GM21381 (cell line): Measurements from ENCODE around the gene ZNF229.
"Not testable (repeated sequence)": the region's sequence is repeated elsewhere in the genome, so short reads cannot be mapped to it uniquely, and the experiment has no call there.

Source experiments
- ATAC-seq: cut with Tn5 transposase; IDR thresholded peaks from one replicate; pipeline ENCODE4 v1.9.1; 2021; ENCODE audit warnings: mild to moderate bottlenecking, moderate library complexity; ENCODE audit not compliant: unreplicated experiment

The ZNF229 gene

GRCh38 chr19:44447916-44448674 is at the start of gene ZNF229:
Gene ZNF229 (minus strand): TSS chr19:44448472. CDS start chr19:44442847, 5,625 bp downstream.
- ATAC-seq: no peak

- no peak for ATAC-seq
Measured at GRCh38 chr19:44496711-44497110, 48.4 kb upstream of the ZNF229 start.

- no peak for ATAC-seq
Measured at GRCh38 chr19:44476559-44477408, 28.5 kb upstream of the ZNF229 start.

- ATAC-seq: not testable (repeated sequence)
Measured at GRCh38 chr19:44468730-44469129, 20.5 kb upstream of the ZNF229 start.

GRCh38 chr19:44462600-44463286 is 14.5 kb upstream of the ZNF229 start:
- ATAC-seq: not testable (repeated sequence)

GRCh38 chr19:44456016-44456415 is 7.7 kb upstream of the ZNF229 start:
- not testable (repeated sequence) for ATAC-seq

- ATAC-seq: no peak
Measured at GRCh38 chr19:44455100-44455499, 6.8 kb upstream of the ZNF229 start.

GRCh38 chr19:44452367-44452766 is 4.1 kb upstream of the ZNF229 start:
- no peak for ATAC-seq

GRCh38 chr19:44451687-44452086 is 3.4 kb upstream of the ZNF229 start:
- ATAC-seq: no peak

- ATAC-seq: no peak
Measured at GRCh38 chr19:44438441-44438840, 9.8 kb downstream of the ZNF229 start.

- ATAC-seq: no peak
Measured at GRCh38 chr19:44435441-44435840, 12.8 kb downstream of the ZNF229 start.

GRCh38 chr19:44430956-44431355 is 17.3 kb downstream of the ZNF229 start:
- no peak for ATAC-seq

GRCh38 chr19:44415553-44415952 is 32.7 kb downstream of the ZNF229 start:
- not testable (repeated sequence) for ATAC-seq

- ATAC-seq: peak; percentile 78
Measured at GRCh38 chr19:44401139-44402115, 46.8 kb downstream of the ZNF229 start, which contains the start of gene ZNF285. Gene ZNF285 (minus strand): TSS chr19:44401608. CDS start chr19:44397213, 4,395 bp downstream.

GRCh38 chr19:44389268-44389667 is 59.0 kb downstream of the ZNF229 start:
- not testable (repeated sequence) for ATAC-seq
